Measurements from ENCODE around the gene RASAL3.
"Not testable (repeated sequence)": the region's sequence is repeated elsewhere in the genome, so short reads cannot be mapped to it uniquely, and the experiment has no call there.

The RASAL3 gene

DNA sequence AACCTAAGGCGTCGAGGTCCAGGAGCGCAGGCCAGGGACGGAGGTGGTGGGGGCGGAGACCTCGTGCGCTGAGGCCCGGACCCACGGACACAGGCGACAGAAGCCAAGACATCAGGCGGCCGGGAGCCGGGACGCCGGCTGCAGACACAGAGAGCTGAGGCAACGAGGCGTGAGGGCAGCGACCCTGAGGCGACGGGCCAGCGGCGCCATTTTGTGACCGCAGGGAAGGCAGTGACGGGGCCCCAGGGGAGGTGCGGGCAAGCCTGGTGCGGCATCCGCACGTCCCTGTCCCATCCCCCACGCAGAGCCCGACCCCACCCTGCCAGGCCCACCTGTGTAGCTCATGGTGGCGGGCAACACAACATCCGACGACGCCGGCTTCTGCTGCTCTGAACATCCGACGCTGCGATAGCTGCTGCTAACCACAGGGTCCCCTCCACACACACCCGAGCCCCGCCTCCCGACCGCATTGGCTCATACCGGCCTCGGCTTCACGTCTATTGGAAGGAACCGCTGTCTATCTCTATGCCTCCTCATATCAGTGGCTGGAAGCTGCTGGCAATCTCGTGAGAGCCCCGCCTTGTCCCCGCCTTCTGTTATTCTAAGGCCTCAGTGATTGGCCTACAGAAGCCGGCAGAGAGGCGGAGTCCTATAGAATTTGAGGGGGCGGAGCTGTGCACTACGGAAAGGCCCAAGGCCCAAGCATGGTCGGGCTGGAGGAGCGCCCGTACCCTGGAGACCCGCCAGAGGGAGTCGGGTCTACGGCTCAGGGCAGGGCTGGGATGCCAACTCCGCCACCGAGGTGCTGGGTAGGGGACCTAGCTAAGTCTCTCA lies 45.5 kb downstream of the RASAL3 start, which contains the start of gene AKAP8L:
Gene AKAP8L, minus strand, starts transcription at position 410 of the 834 bp plus-strand sequence. Its CDS starts 65 bp downstream, at position 345.
- peak; percentile 100 for DNase-seq

DNA sequence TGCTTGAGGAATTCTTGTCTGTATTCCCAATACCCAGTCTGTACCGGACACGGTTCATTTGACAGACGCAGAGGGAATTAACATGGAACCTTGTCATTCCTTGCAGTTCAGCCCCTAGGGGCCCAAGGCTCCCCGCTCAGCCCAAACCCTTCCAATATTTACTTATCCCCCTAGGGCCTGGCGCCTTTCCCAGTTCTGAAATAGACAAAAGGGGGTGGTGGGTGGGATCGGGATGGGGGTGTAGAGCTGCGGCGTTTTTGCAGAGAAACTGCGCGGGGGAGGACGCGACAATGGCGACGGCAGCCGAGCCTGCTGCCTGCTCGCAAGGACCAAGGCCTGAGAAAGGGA lies 46.1 kb downstream of the RASAL3 start:
- peak; percentile 55 for DNase-seq

DNA sequence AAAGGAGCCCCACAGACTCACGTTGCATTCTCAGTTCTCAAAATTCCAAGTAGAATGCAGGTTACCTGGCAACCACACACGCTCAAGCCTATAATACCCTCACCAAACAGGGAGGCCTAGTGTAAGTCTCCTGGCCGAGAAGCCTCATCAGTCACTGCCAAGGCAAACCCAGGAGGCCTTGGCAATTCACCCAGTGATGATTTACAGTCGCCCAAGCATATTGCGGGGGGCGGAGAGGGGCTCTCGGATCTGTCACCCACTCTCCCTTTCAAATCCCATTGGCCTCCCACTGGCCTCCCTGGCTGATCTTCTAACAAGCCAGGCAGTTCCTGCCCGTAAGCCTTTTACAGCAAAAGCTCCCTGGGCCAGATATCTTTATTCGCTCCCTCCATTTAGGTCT lies 46.6 kb downstream of the RASAL3 start:
- peak; percentile 55 for DNase-seq

DNA sequence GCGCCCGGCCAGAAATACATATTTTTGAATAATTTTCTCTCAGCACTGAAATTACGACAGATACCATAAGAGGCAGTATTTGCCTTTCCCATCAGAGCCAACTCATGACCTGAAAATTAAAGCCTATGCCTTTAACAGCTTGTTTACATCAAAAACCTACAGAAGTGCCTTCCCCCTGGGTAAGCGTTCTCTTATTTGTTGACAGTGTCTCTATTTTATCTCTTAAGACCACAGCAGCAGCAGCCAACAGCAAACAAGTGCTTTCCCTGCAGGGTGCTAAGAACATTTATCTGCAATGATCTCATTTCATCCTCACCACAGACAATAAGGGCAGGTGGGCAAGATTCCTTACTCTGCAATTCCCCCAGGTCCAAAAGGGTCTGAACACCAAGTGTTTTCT lies 51.5 kb downstream of the RASAL3 start:
- DNase-seq = no peak

DNA sequence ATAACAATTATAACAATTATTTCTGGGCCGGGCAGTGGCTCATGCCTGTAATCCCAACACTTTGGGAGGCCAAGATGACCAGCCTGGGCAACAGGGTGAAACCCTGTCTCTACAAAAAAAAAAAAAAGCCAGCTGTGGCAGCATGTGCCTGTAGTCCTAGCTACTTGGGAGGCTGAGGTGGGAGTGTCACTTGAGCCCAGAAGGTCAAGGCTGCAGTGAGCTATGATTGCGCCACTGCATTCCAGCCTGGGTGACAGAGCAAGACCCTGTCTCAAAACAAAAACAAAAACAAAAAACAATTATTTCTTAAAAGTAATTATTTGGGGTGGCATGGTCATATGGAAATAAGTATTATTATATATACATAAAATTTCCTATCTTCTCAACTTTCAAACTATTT lies 53.0 kb downstream of the RASAL3 start:
- DNase-seq = not testable (repeated sequence)

DNA sequence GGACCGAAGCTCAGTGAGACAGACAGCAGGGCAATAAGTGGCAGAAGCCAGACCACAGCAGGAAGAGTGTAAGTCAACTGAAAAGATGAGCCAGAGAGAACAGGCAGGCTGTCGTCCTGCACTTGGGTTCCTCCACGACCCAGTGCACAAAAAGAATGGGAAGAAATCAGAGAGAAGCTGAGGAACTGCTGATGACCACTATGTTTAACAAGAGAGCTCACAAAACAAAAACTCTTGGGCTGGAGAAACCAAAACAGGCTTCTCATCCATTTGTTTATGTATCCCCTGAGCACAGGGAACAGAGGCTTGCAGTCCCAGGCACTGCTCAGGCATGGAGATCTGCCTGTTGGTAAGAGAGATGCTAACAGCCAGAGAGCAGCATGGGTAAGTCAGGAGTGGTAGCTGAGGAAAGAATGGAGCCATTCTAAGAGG lies 59.5 kb downstream of the RASAL3 start:
- no peak for DNase-seq

DNA sequence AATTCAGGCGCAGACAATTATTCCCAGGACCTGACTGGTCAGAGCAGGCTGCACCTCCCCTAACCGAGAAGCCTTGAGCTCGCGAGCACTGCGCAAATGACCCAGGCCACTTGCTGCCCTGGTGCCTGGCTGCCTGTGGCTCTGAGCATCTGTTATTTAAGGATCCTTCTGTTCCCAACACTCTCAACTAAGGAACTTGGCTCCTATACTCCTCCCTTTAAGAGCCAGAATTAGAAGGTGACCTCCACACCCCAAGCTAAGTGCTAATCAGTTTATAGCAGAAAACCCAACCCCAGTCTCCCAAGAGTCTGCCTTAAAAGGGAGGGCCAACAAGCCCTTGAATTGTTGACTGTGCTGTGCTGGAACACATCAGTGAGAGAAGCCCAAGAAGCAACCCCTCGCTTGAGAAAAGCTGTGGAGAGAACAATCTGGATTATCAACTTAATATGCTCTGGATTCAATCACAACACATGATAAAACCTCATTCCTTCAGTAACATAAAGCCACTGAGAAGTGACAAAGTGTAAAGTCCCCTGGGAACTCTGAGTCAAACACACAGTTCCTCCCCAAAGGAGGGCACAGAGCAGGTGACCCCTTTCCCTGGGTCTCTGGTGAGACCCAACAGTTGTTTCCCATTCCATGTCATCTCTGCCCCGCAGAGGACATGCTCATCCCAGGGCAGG lies 60.1 kb downstream of the RASAL3 start:
- no peak for DNase-seq

DNA sequence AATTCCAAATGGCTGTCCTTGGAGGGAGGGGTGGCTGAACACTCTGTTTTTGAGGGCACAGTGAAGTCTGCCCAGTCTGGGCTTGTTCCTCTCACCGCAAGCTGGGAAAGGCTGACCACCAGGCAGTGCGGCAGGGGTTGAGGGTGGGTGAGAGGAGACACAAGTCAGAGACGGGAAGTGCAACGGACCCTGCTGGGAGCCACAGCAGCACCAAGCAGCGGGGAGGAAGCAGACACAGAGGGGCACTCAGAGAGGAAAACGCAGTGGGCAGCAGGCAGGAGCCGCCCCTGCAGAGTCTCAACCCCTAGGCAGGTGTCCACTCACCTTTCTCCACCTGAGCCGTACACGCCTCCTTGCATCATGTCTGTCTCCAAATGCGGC lies 61.2 kb downstream of the RASAL3 start:
- no peak for DNase-seq

DNA sequence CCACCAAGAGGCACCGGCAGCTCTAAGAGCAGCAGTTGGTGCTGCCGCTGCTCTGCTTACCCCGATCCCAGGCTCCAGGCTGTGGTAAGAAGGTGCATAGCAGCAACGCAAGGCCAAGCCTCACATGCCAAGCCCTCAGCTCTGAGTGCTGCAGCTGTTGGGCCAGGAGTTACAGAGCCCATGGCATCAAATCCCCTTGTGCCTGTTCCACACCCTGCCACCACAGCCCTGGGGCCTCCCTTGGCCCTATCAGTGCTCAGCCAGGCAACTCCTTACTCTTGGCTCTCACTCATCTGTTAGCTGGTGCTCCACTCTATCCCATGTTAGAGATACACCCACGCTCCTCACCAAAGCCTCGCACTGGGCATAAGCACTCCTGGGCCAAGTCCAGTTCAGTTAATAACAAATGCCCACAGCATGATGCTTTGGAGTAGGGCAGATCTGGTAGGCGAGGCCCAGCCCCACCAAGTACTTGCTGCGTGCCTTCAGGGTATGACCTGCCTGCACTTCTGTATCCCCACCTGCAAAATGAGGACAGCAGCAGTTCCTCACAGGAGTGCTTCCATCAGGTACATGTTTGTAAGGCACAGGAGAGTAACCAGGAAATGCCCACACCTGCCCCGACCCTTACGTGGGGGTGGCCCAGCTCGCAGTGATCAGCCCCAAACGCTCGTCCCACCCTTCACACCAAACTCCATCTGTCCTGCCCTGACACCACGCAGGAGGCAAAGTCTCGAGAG lies 61.8 kb downstream of the RASAL3 start:
- no peak for DNase-seq

Data from NCI-H446 treated with DMSO at 0.1 percent for 48 hours (cell line).